HCT116 (cell line): Measurements from ENCODE around the gene IPO5. TPM values are rescaled to one million over a fixed set of nuclear protein-coding genes. Genes with fewer than 3 reads are reported as not detected.

Source experiments
- ATAC-seq: fragments of 200-7000 bp; cut with Tn5 transposase; 2 replicates; pipeline ENCODE4 v1.9.1; 2020; ENCODE audit warnings: mild to moderate bottlenecking, moderate library complexity
- BruUV-seq: library from RNA; stranded (reverse); fragments of 400-500 nt; replicated peaks from 2 replicates; lab custom pipeline; 2021; lab: Mats Ljungman, UMichigan
- CTCF ChIA-PET: fragments of 300-600 bp; sonication (Branson Sonifier 250); formaldehyde crosslinking; loops from one replicate; lab custom pipeline; 2021; ENCODE audit warnings: antibody characterized with exemption; lab: Charles Lee
- POLR2A ChIA-PET: fragments of 300-600, 350-600 bp; sonication (Branson Sonifier 250); formaldehyde crosslinking; loops from one replicate; lab custom pipeline; 2021; ENCODE audit warnings: antibody characterized with exemption; lab: Charles Lee
- RAD21 ChIA-PET, 2 experiments: fragments of 300-600 bp; sonication (Branson Sonifier 250); formaldehyde crosslinking; loops; one replicate each; lab custom pipeline; 2023; ENCODE audit warnings: low total read pairs in 2 of 2; ENCODE audit not compliant: uncharacterized antibody in 2 of 2, unreplicated experiment in 2 of 2, low non-redundant PET in 1 of 2; lab: Charles Lee
- DNase-seq: peaks from one replicate; pipeline ENCODE4 v3.0.0-alpha.2; 2010; ENCODE audit warnings: low read depth, low spot score
- H2AFZ ChIP-seq: fragments of 200-600 bp; shearing (Covaris generic), sonication (generic); 2 replicates; pipeline ENCODE4 v1.6.1; 2017; ENCODE audit warnings: low read depth, mixed run types, mixed read lengths, antibody characterized with exemption, low read length; ENCODE audit not compliant: poor library complexity, severe bottlenecking
- H3K27ac ChIP-seq: 2 replicates; pipeline ENCODE4 v1.5.1; 2012; ENCODE audit warnings: low read depth, low read length
- H3K27me3 ChIP-seq: fragments of 200-600 bp; sonication (generic); 2 replicates; pipeline ENCODE4 v1.6.1; 2016; ENCODE audit warnings: mixed run types, low read length, mixed read lengths; ENCODE audit not compliant: insufficient read depth
- H3K36me3 ChIP-seq, 2 experiments: fragments of 200-500 bp in 1 of 2; fragments of 200-600 bp in 1 of 2; sonication (Bioruptor generic) in 1 of 2; sonication (generic) in 1 of 2; 2 replicates each; pipeline versions ENCODE4 v1.5.1 to v1.6.1; 2014 to 2016; ENCODE audit warnings: low read length in 2 of 2, inconsistent platforms in 1 of 2, mixed read lengths in 1 of 2, mixed run types in 1 of 2; ENCODE audit not compliant: insufficient read depth in 2 of 2, control insufficient read depth in 1 of 2
- H3K4me1 ChIP-seq, 2 experiments: fragments of 200-600 bp in 1 of 2; sonication (generic) in 1 of 2; 2 replicates each; pipeline versions ENCODE4 v1.5.1 to v1.6.1; 2012 to 2017; ENCODE audit warnings: low read length in 2 of 2, inconsistent platforms in 1 of 2, mild to moderate bottlenecking in 1 of 2, mixed read lengths in 1 of 2, mixed run types in 1 of 2, moderate library complexity in 1 of 2; ENCODE audit not compliant: insufficient read depth in 2 of 2, control insufficient read depth in 1 of 2
- H3K4me2 ChIP-seq: fragments of 200-600 bp; sonication (generic); 2 replicates; pipeline ENCODE4 v1.6.1; 2017; ENCODE audit warnings: mixed run types, low read length, mixed read lengths
- H3K4me3 ChIP-seq, 2 experiments: fragments of 200-600 bp in 1 of 2; sonication (generic) in 1 of 2; replicated peaks in 1 of 2; 2 replicates each; pipeline ENCODE4 v1.5.1; 2011 to 2016; ENCODE audit warnings: low read length in 2 of 2, control low read depth in 1 of 2, low read depth in 1 of 2, mild to moderate bottlenecking in 1 of 2, mixed read lengths in 1 of 2, mixed run types in 1 of 2
- H3K79me2 ChIP-seq: fragments of 200-600 bp; sonication (generic); 2 replicates; pipeline ENCODE4 v1.6.1; 2017; ENCODE audit warnings: mild to moderate bottlenecking, mixed run types, low read length, moderate library complexity, mixed read lengths; ENCODE audit not compliant: insufficient read depth
- H3K9ac ChIP-seq: fragments of 200-600 bp; sonication (generic); 2 replicates; pipeline ENCODE4 v1.6.1; 2016; ENCODE audit warnings: low read length, mixed read lengths
- H3K9me2 ChIP-seq: fragments of 200-600 bp; sonication (generic), shearing (Covaris generic); 2 replicates; pipeline ENCODE4 v1.6.1; 2017; ENCODE audit warnings: mixed run types, mild to moderate bottlenecking, moderate library complexity; ENCODE audit not compliant: insufficient read depth
- H3K9me3 ChIP-seq, 2 experiments: fragments of 200-500 bp in 1 of 2; fragments of 200-600 bp in 1 of 2; sonication (Bioruptor generic) in 1 of 2; sonication (generic) in 1 of 2; 2 replicates each; pipeline ENCODE4 v1.6.1; 2014 to 2017; ENCODE audit warnings: low read length in 2 of 2, mixed read lengths in 2 of 2, inconsistent platforms in 1 of 2, low read depth in 1 of 2, mild to moderate bottlenecking in 1 of 2, mixed run types in 1 of 2, moderate library complexity in 1 of 2; ENCODE audit not compliant: control insufficient read depth in 1 of 2, insufficient read depth in 1 of 2
- H4K20me1 ChIP-seq: fragments of 200-600 bp; sonication (generic), shearing (Covaris generic); 2 replicates; pipeline ENCODE4 v1.6.1; 2017; ENCODE audit warnings: mixed run types, mild to moderate bottlenecking, moderate library complexity; ENCODE audit not compliant: insufficient read depth
- CBX3 ChIP-seq: IDR thresholded peaks from 2 replicates; pipeline ENCODE4 v1.6.1; 2012; ENCODE audit warnings: low read depth
- CEBPB ChIP-seq: IDR thresholded peaks from 2 replicates; pipeline ENCODE4 v1.6.1; 2012; ENCODE audit warnings: low read depth
- CTCF ChIP-seq, 3 experiments: fragments of 200-600 bp in 1 of 3; sonication (generic) in 1 of 3; IDR thresholded peaks in 2 of 3; conservative IDR thresholded peaks in 1 of 3; 2 replicates each; pipeline ENCODE4 v1.5.1; 2012 to 2017; ENCODE audit warnings: low read depth in 2 of 3, low read length in 2 of 3, antibody characterized with exemption in 1 of 3, borderline replicate concordance in 1 of 3, control low read depth in 1 of 3, mild to moderate bottlenecking in 1 of 3, mixed read lengths in 1 of 3, mixed run types in 1 of 3, moderate library complexity in 1 of 3; ENCODE audit not compliant: insufficient read depth in 1 of 3
- JUND ChIP-seq: IDR thresholded peaks from 2 replicates; pipeline ENCODE4 v1.6.1; 2012
- MAX ChIP-seq: IDR thresholded peaks from 2 replicates; pipeline ENCODE4 v1.6.1; 2012
- POLR2A ChIP-seq: IDR thresholded peaks from 2 replicates; pipeline ENCODE4 v1.7.0; 2011; ENCODE audit warnings: borderline replicate concordance; ENCODE audit not compliant: insufficient read depth, insufficient read length; ENCODE audit errors: extremely low read depth
- RAD21 ChIP-seq: IDR thresholded peaks from 2 replicates; pipeline ENCODE4 v1.6.1; 2012; ENCODE audit warnings: low read depth, mild to moderate bottlenecking
- REST ChIP-seq: IDR thresholded peaks from 2 replicates; pipeline ENCODE4 v1.6.1; 2012; ENCODE audit warnings: low read depth
- YY1 ChIP-seq: IDR thresholded peaks from 2 replicates; pipeline ENCODE4 v1.6.1; 2011; ENCODE audit warnings: low read length, low read depth, moderate library complexity, mild to moderate bottlenecking; ENCODE audit not compliant: insufficient replicate concordance; ENCODE audit errors: extremely low read depth
- ZBTB33 ChIP-seq: IDR thresholded peaks from 2 replicates; pipeline ENCODE4 v1.6.1; 2011; ENCODE audit warnings: mild to moderate bottlenecking, low read length, moderate library complexity; ENCODE audit not compliant: insufficient replicate concordance; ENCODE audit errors: extremely low read depth
- ZNF274 ChIP-seq: fragments of 200-500 bp; sonication (Bioruptor generic); IDR thresholded peaks from 2 replicates; pipeline ENCODE4 v1.6.1; 2014; ENCODE audit warnings: mild to moderate bottlenecking, low read depth, low read length, inconsistent platforms
- intact Hi-C: fragments of 100-400 bp; cut with micrococcal nuclease; formaldehyde crosslinking; loops from 2 replicates; pipeline ENCODE4 v1.10.0; 2022
- total RNA-seq: library from RNA; stranded (reverse); gene quantifications from one replicate; pipeline ENCODE4 v1.2.1, GENCODE V29; 2021; ENCODE audit not compliant: unreplicated experiment

Gene IPO5
- total RNA-seq, 1 experiment from 2014 or later = 237 TPM

- Histone ChIP-seq H2AFZ (no peak overlapping the region), H4K20me1 (no peaks in the 10 kb centered on the region), H3K4me3 (no peak overlapping the region), H3K27me3 (no peaks in the 10 kb centered on the region), H3K4me1 (no peaks in the 10 kb centered on the region), H3K36me3 (no peaks in the 10 kb centered on the region), H3K27ac (no peak overlapping the region), H3K9ac (no peak overlapping the region), H3K79me2 (no peaks in the 10 kb centered on the region), H3K9me2 (no peaks in the 10 kb centered on the region), H3K4me2 (no peak overlapping the region), H3K9me3 (no peaks in the 10 kb centered on the region)
- POLR2A ChIA-PET = no interaction called here
- RAD21 ChIA-PET = no interaction called here
- BruUV-seq = no TSS peak
- CTCF ChIA-PET = no interaction called here
- no peak for ATAC-seq
- DNase-seq = no peak
- TF ChIP-seq CEBPB (no peak), ZNF274 (no peak), RAD21 (no peak), MAX (no peak), CTCF (IDR thresholded peaks at IDR 0.05 in 2 of 3, conservative IDR thresholded peaks at IDR 0.05 in 1 of 3; ENCODE audit: borderline replicate concordance in 1 of 3, insufficient read depth in 1 of 3, low read depth in 2 of 3, low read length in 2 of 3) (no peak), JUND (no peak), CBX3 (no peak), REST (no peak), YY1 (no peak), ZBTB33 (no peak), POLR2A (no peak)
- intact Hi-C loops = no loop called here
These were observed 13.8 kb downstream of the IPO5 start for GRCh38 chr13:97967226-97967625.
